ENCODE data around the gene TTYH3. TPM values are rescaled to one million over a fixed set of nuclear protein-coding genes. Genes with fewer than 3 reads are reported as not detected.

The TTYH3 gene
- total and polyA plus RNA-seq, 2 of the 8 experiments (the other 6 are each of a cell fraction or from before 2014, with no cell fraction given) = 66.2 to 169 TPM

DNA sequence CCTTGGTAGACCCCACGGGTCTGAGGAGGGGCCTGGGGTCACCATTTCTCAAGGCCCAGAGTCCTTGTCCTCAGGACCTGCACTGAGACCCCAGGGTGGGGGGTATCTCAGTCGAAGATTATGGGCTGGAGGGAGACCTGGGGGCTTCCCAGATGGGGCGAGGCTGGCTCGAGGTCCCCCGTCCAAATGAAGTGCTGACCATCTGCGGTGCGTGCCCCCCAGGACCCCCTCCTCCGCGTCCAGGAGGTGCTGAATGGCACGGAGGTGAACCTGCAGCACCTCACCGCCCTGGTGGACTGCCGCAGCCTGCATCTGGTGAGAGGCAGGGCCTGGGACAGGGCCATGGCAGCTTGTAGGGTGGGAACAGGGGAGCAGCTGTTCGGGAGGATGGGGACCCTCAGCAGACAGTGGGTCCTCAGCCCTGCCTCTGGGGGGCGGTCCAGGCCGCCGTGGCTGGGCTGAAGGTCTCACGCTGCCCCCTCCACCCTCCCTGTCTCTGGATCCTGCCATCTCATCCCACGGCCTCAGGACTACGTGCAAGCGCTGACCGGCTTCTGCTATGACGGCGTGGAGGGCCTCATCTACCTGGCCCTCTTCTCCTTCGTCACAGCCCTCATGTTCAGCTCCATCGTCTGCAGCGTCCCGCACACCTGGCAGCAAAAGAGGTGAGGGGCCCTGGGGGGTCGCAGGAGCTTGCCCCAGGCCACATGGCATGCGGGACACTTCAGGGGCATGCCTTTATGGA is 24.3 kb downstream of the TTYH3 start (continued):
- TF ChIP-seq RNF2 (IDR thresholded peaks at IDR 0.05; ENCODE audit: borderline replicate concordance, low read depth, low read length, missing control alignments, poor library complexity, severe bottlenecking) (no peak), SIRT6 (IDR thresholded peaks at IDR 0.05; ENCODE audit: low read length) (no peak), BCL11A (IDR thresholded peaks at IDR 0.05; ENCODE audit: low read depth in 2 of 2, low read length in 2 of 2) (no peak), HDAC6 (IDR thresholded peaks at IDR 0.05; ENCODE audit: low read depth, low read length) (no peak)

Measured in H1 (cell line).